T-helper 9 cell (primary cell): ENCODE measurements around the gene TPPP.
"Not testable (repeated sequence)": the region's sequence is repeated elsewhere in the genome, so short reads cannot be mapped to it uniquely, and the experiment has no call there.

ENCODE experiments used
- DNase-seq: peaks from one replicate; pipeline ENCODE4 v3.0.0-alpha.2; 2020

The TPPP gene

DNA sequence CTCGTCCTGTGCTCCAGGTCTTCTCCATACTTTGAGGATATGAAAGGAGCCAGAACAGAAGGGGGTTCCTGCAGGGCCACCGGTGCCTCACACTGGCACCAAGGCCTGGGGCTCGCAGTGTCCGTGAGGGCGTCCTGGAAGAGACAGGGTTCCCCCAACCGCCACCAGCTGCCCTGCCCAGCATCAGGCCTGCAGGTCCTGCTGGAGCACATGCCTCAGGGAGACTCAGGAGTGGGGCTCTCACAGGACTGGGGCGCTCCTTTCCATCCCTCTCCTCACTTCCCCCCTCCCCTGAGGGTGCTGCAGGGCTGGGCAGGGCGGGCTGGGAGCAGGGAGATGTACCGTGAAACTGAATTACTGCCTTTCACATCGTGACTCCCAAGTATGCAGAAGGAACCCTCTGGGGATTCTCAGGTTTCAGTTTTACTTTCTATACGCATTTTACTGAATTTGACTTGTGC is 49.3 kb downstream of the TPPP start:
- DNase-seq = no peak

DNA sequence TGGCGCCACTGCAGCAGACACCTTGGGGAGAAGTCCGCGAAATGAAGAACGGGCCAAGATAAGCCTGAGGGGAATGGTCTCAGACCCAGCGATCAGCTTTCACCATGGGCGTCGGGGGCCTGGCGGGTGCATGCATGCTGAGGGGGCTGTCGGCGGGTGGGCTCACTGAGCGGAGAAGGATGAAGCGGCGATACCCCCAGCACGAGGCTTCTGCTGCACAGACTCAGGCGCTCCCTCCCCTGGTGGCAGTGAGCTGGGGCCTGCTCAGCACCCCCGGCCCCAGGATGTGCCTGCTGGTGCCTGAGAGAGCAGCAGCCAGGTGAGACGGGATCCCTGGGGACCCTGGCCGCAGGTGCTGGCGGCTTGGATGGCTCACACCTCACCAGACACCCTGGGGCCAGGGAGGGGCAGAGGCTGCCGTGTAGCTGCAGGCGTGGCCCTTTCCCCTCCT is 49.8 kb downstream of the TPPP start:
- DNase-seq = no peak

DNA sequence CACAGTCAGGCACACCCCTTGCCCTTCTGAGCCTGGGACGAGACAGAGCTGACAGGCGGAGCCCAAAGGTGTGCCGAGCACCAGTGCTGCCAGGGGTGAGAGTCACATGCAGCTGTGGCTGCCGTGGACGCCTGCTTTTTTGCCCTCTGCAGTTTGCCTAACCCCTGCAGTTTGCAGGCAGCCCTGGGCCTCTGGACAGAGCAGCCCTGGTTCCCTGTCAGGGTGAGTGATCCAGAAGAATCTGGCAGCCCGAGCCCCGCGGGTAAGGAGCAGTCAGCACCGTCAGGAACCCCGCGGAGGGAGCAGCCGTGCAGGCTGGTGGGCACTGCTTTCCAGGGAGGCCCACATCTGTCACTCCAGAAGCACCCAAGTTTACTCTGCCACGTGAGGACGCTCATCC is 50.7 kb downstream of the TPPP start:
- no peak for DNase-seq

DNA sequence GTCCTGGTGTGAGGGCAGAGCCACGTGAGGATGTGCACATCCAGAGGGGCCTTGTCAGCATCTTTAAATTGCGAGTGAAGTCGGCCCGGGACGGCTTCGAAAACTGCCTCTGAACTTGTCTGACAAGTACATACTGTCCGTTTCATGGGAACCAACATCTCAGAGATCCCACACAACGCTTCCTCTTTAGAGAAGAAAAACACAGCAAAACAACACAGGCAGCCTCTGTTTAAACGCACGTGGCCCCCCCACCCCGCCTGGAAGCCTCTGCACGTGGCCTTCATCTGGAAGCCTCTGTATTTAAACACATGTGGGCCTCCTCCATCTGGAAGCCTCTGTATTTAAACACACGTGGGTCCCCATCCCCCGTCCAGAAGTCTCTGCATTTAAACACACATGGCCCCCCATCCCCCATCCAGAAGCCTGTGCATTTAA is 51.8 kb downstream of the TPPP start:
- DNase-seq = no peak

DNA sequence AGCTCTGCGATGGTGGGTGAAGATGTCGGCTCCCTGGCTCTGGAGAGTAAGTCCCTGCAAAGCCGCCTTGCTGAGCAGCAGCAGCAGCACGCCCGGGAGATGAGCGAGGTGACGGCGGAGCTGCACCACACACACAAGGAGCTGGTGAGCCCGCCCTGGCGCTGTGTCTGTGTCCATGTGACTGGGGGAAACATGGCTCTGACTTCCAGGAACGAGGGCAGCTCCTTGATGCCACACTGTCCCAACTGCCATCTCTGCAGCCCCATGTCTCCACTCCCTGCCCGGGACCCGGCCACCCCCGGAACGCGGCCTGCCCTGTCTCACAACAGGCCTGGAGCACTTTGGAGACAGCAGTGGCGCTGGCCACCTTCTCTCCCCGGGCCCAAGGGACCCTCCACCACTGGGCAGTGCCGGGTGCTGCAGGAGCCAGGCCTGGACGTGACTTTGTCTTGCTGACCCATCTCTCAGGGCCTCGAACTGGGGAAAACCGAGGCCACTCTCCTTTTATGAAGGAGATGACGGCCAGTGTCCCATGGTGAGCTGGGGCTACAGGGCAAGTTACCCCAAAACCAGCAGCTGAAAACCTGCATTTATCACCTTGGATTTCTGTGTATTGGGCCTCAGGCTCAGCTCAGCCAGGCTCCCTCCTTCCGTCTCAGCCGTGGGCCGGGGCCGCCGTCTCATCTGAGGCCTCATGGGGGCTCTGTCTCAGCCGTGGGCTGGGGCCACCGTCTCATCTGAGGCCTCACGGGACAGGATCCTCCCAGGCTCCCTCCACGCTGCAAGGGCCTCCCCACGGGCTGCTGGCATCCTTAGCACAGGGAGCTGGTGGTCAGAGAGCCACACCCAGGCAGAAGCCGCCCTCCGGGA is 52.5 kb downstream of the TPPP start:
- no peak for DNase-seq

DNA sequence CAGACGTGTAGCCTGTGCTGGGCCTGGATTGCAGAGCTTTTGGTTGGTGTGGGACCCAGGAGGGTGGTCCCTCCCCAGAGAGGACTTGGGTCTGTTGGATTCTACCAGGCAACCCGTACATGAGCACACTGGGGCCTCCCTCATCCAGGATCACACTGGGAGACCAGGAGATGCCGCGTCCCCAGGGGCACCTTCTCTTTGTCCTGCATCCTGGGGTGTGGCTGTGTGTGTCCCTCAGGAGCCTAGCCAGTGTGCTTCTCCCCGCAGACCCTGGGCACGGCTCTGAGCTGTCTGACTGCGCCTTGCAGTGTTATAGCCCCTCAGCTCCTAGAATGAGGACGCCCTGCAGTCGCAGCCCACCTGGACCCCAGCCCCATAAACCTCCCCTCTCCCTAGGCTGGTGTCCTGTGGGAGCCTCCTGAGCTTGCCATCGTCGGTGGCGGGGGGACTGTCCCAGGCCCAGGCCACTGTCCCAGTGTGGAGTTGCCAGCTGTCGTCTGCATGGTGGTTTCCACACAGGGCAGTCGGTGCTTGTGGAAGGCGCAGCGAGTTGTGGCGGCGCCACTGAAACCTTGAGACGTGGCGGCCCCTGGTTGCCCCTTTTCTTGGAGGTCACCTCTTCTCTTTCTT is 53.5 kb downstream of the TPPP start:
- DNase-seq = no peak

DNA sequence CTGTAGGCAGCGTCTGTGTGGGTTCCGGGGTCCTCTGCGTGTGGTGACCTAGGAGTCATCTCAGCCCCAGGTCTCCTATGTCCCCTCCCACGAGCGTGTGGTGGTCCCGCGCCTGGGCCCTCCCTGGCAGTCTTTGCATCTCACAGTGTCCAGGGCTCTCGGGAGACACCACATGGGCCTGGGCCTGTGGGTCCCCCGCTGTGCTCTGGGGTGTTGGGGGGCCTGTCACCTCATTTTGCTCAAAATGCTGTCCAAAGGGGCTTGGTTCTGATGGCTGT is 54.0 kb downstream of the TPPP start:
- DNase-seq = no peak

DNA sequence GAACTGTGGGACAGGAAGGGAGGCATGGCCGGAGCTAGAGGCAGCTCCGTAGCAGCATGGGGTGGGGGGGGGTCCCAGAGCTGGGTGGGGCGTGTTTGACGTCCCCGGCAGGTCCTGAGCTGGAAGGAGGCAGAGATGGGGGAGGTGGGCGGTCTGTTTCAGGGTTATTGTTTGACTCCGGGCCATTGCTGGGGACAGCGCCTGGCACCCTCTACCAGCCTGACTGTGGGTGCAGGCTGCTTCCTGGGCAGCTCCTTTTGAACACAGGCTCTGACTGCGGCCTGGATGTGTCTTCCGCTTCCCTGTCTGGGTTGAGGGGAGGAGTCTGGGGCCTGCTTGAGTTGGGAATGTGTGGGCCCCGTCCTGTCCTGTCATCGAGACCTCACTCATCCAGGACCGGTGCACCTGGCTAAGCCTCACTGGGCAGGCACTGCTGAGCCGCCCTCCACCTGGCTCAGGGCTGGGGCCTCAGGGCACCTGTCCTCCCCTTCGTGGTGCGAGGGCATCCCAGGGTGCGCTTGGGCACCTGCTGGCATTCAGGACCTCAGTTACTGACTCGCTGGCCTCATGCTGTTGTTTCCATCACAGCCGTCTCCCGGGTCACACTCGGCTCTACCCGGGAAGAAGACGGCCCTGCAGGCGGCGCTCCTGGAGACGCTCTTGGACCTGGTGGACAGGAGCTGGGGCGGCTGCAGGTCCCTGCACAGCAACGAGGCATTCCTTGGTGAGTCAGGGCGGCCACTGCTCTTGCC is 54.5 kb downstream of the TPPP start:
- DNase-seq = no peak

DNA sequence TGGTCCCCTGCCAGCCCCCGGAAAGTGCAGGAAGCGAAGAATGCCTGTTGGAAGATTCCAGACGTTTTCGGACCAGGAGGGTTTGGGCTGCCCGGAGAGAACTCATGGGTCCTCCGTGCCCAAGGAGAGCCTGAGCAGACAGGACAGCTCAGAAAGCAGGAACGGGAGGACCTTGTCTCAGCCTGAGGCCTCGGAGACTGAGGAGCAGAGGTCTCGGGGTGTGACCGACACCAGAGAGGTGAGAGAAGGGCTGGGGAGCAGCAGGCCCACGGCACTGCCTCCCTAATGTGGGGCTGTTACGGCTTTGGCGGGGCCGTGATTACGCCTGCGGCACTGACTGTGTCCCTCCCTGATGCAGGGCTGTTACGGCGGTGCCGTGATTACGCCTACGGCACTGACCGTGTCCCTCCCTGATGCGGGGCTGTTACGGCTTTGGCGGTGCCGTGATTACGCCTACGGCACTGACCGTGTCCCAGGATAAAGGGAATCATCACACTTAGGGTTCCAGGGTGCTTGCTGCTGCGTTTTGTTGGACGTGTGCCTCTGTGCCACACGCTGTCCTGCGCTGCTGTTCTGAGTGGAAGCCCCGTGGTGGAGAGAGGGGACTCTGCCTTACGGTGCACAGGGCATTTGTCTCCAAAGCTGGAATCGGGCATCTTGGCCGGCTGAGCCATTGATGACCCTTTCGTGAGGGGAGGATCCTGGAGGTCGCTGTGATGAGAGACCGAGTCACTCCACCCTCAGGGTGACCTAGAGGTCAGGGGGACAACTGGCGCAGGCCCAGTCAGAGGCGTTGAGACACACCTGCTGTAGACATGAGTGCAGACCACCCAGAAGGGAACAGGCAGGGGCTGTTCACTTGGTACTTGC is 55.3 kb downstream of the TPPP start:
- DNase-seq = no peak

DNA sequence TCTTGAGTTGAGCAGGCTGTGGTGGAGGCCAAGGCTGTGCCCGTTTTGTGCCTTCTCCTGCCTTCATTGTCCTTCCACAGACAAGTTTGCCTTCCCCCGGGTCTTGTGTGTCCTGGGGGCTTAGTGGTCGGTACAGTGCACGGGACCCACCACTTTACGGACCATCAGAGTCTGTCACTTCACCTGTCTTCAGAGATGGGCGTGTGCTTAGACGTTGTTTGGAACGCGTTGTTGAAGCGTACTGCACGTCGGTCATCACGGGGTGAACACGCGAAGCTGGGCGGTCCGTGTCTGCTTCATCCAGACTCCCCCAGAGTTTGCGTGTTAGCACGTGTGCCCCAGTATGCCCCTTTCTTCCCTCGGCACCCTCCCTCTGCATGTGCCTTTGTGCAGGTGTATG is 56.2 kb downstream of the TPPP start:
- no peak for DNase-seq

DNA sequence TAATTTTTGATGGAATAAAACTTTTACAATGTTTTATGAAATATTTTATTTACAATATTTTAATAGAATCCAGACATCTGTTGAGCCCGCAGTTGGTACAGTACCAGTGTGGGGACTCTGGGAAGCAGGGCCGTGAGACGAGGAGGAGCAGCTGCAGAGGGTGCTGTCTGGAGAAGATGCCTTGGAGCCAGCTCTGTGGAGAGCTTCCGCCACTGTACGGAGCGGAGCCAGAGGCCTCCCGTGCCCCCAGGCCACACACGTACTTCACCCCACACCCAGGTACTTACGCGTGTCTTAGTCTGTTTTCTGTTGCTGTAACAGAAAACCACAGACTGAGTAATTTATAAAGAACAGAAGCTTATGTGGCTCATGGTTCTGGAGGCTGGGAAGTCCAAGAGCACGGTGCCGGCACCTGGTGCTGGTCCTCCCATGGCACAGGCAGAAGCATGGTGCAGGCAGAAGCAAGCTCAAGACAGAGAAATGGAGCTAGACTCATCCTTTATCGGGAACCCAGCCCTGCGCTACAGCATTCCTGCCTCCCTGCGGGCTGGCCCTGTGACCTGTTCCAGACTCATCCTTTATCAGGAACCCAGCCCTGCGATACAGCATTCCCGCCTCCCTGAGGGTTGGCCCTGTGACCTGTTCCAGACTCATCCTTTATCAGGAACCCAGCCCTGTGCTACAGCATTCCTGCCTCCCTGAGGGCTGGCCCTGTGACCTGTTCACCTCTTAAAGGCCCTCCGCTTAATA is 57.7 kb downstream of the TPPP start:
- no peak for DNase-seq

DNA sequence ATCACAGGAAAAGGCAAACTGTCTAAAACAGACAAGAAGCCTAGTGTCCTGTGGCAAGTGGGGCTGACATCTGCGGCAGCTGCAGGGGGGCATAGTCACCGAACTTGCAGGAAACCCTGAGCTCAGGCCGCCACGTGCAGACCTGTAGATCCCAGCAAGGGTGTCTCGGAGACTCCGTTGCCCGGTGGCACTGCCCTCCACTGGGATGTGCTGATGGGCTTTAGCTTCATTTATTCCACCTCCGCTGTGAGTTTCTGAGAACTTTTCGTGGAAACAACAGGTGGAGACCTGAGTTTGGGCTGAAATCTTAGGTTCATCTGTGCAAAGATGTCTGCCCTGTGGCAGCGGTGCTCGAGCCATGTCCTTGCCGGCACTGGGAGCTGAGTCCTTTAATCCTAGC is 59.0 kb downstream of the TPPP start:
- no peak for DNase-seq

DNA sequence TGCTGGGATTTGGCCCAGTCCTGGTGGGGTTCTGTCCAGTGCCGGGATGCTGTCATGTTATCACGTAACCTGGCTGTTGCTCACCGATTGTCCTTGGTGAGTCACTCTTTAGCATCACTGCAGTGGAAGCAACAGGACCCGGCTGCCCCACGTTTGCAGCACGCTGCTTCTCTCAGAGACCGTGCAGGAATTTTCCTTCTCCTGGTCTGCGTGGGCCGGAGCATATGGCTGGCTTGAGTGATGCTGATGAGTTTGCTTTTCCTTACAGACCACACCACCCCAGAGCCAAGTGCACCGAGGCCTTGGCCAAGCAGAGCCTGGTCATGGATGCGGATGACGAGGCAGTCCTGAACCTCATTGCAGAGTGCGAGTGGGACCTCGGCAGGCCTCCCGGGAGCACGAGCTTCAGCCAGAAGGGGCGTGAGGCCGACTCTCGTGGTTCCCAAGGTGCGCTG is 59.6 kb downstream of the TPPP start:
- DNase-seq = no peak

DNA sequence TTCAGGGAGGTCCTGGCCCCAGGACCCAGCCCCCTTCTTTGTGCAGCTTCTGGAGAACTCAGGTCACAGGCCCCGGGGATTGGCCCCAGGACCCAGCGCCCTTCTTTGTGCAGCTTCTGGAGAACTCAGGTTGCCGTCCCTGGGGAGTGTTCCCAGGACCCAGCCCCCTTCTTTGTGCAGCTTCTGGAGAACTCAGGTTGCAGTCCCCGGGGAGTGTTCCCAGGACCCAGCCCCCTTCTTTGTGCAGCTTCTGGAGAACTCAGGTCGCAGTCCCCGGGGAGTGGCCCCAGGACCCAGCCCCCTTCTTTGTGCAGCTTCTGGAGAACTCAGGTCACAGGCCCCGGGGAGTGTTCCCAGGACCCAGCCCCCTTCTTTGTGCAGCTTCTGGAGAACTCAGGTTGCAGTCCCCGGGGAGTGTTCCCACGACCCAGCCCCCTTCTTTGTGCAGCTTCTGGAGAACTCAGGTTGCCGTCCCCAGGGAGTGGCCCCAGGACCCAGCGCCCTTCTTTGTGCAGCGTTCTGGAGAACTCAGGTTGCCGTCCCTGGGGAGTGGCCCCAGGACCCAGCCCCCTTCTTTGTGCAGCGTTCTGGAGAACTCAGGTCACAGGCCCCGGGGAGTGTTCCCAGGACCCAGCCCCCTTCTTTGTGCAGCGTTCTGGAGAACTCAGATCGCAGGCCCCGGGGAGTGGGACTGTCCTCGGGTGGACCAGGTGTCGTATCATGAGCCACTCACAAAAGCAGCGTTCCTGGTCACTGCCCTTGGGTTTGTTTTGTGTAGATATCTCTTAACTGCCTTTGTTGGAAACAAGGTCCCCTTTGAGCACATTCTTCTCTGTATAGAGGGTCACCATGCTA is 64.6 kb downstream of the TPPP start:
- DNase-seq = not testable (repeated sequence)

DNA sequence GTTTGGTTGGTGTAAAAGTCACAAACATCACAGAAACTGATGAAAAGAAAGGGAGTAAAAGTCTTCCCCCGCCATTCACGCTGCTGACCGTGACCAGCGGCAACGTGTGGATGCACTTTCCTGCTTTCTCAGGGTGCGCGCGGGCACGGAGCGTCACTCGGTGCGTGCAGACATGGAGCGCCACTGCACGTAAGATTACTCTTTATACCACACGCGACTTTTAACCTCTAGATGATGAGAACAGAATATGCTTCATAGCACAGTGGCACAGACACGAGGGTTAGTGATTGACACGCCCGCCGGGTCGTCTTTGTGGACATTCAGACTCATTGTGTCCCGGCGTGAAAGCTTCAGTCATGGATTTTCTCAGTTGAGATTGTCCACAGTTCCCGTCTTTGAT is 65.3 kb downstream of the TPPP start:
- no peak for DNase-seq

DNA sequence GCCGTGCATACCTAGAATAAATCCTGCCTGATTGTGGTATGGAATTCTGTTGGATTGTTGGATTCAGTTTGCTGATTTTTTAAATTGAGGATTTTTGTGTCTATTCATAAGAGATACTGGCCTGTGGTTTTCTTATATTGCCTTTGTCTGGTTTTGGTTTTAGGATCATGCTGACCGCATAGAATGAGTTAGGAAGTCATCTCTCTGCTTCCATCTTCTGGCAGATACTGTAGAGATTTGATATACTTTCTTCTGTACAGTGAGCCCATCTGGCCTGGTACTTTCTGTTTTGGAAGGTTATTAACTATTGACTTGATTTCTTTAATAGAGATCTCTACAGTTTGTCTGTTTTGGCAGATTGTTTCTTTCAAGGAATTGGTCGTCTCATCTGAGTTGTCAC is 66.3 kb downstream of the TPPP start:
- DNase-seq = no peak

DNA sequence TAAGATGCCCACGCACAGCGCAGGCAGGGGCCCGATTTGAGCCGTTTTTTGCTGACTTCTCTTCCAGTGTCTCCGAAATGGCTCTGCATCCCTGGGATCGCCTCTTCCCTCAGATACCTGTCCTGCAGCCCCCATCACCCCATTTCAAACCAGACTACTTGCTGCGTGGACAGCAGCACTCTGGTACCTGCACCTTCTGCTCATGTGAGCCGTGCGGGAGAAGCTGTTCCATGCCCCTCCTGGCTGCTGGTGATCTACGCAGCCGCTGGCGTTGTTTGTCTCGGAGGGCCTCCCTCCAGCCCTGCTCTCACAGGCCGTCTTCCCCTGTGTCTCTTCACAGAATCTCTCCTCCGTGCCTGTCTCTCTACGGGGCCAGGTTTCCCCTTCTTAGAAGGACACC is 67.6 kb downstream of the TPPP start:
- DNase-seq = no peak

DNA sequence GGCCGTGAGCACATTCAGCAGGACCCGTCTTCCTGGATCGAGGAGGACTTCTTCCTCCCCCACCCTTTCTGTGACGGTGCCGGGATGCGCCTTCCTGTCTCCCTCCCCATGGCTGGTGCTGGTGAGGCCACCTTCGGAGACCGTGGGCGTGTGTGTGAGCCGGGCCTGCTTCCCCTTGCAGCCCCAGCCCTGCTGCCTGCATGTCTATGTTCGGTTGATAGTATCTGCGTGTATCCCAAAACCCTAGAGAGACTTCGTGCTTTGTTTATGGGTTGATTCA is 68.3 kb downstream of the TPPP start:
- no peak for DNase-seq

DNA sequence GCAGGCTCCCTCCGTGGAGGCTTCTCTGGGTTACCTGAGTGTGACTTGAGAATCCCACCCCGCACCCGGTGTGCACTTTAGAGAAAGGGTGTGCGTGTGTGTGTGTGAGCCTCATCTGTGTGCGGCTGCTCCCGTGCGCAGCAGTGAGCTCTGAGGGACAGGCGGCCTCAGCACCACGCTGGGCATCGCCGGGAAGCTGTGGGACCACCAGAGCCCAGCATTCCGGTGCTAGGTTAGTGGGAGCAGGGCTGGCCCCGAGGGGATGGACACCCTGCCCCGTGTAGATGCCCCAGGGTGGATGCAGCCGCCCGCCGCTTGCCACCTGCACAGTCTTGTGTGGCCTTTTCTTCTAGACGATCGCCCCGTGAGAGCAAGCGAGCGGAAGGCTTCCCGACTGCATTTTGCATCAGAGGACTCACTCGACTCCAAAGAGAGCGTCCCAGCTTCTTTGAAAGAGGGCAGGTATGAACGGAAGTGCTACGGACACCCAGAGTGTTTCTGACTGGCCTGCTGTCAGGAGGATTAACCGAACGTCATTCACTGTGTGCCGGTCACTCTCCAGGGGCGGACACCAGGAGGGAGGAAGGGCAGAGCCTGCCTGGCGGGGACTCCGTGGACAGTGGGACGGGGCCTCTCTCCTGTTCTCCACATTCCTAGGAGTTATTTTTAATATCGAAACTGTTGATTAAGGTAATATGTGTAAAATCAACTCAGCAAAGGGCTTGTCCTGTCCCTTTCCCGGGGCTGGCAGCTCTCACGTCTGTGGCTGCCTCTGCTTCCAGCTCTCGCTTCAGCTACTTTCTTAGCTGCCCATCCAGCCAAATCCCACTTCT is 68.8 kb downstream of the TPPP start:
- no peak for DNase-seq

DNA sequence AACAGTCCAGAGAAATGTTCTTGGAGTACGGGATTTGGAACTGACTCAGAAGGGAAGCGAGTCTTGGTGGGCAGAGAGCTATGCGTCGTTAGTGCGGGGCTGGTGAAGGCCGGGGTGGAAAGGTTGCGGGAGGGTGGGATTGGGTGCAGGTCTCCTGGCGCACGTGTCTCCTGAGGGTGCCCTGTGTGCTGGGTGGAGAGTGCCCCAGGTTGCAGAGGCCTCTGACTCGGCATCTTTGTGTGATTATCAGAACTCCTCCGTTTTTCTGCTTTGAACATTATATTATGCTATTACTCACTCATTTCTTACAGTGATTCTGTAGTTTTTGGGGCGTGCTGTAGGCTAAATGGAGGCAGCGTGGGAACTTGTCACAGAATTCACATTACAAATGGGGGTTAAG is 69.6 kb downstream of the TPPP start:
- DNase-seq = no peak
